ENCODE measurements around the gene PORCN. TPM values are rescaled to one million over a fixed set of nuclear protein-coding genes. Genes with fewer than 3 reads are reported as not detected.

Gene PORCN
- total RNA-seq, 1 experiment from 2014 or later: 12.6 TPM

- no peak overlapping the region for H3K4me3 Mint-ChIP-seq
- no peak overlapping the region for H3K27ac ChIP-seq (ENCODE audit: insufficient read length, low read depth, low read length)
- no peak overlapping the region for H2BK20ac ChIP-seq (ENCODE audit: low read depth, low read length, poor library complexity, severe bottlenecking)
- H4K20me1 ChIP-seq (ENCODE audit: control insufficient read depth, insufficient read depth, insufficient read length): no peaks in the 10 kb centered on the region
- H3K4me1 Mint-ChIP-seq: 0 out of 4 replicates have a peak, but pooled peaks cover 0 to 2% of the 10 kb centered on the region in 2 experiments
- H3K9me3 ChIP-seq (ENCODE audit: control insufficient read depth, low read depth, low read length): peaks cover 37% of the 10 kb centered on the region
- H3K9me3 Mint-ChIP-seq: peaks cover 73 to 80% of the 10 kb centered on the region in 2 experiments
- no peak overlapping the region for H3K4me2 ChIP-seq (ENCODE audit: insufficient read depth, insufficient read length, low read length)
- H3K56ac ChIP-seq (ENCODE audit: insufficient read length, low read depth, low read length): no peak overlapping the region
- H2BK15ac ChIP-seq (ENCODE audit: low read depth, low read length): no peak overlapping the region
- H3K23ac ChIP-seq (ENCODE audit: insufficient read length, low read depth, low read length): no peak overlapping the region
- no peak overlapping the region for H3T11ph ChIP-seq (ENCODE audit: low read length)
- H2BK5ac ChIP-seq (ENCODE audit: insufficient read length, low read length): no peak overlapping the region
- no peak overlapping the region for H3K4ac ChIP-seq (ENCODE audit: low read depth, low read length)
- H4K5ac ChIP-seq (ENCODE audit: insufficient read length, low read depth, low read length): no peak overlapping the region
- no peak overlapping the region for H3K18ac ChIP-seq (ENCODE audit: insufficient read length, low read depth, low read length)
- TF ChIP-seq, protein P1, sequence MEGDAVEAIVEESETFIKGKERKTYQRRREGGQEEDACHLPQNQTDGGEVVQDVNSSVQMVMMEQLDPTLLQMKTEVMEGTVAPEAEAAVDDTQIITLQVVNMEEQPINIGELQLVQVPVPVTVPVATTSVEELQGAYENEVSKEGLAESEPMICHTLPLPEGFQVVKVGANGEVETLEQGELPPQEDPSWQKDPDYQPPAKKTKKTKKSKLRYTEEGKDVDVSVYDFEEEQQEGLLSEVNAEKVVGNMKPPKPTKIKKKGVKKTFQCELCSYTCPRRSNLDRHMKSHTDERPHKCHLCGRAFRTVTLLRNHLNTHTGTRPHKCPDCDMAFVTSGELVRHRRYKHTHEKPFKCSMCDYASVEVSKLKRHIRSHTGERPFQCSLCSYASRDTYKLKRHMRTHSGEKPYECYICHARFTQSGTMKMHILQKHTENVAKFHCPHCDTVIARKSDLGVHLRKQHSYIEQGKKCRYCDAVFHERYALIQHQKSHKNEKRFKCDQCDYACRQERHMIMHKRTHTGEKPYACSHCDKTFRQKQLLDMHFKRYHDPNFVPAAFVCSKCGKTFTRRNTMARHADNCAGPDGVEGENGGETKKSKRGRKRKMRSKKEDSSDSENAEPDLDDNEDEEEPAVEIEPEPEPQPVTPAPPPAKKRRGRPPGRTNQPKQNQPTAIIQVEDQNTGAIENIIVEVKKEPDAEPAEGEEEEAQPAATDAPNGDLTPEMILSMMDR (conservative IDR thresholded peaks at IDR 0.05): no peak
- H3K79me1 ChIP-seq (ENCODE audit: insufficient read depth, low read depth, low read length, poor library complexity, severe bottlenecking): no peaks in the 10 kb centered on the region
- no peak overlapping the region for H3K9ac ChIP-seq (ENCODE audit: extremely low read depth, insufficient read length, low read length)
- no peak overlapping the region for H2AK5ac ChIP-seq (ENCODE audit: insufficient read length, low read length)
- peaks cover 5 to 10% (median 10%) of the 10 kb centered on the region in 3 experiments for H3K36me3 Mint-ChIP-seq (ENCODE audit: insufficient read depth in 1 of 3, low read depth in 3 of 3)
- no peaks in the 10 kb centered on the region for H3K79me2 ChIP-seq (ENCODE audit: insufficient read depth, low read length)
- H2AFZ ChIP-seq (ENCODE audit: low read length): no peak overlapping the region
- H3K27ac Mint-ChIP-seq: no peak overlapping the region
- H2BK120ac ChIP-seq (ENCODE audit: low read depth, low read length, poor library complexity, severe bottlenecking): no peak overlapping the region
- H3K14ac ChIP-seq (ENCODE audit: insufficient read depth, low read length): no peak overlapping the region
- H2BK12ac ChIP-seq (ENCODE audit: insufficient read length, low read depth, low read length): no peak overlapping the region
- no peaks in the 10 kb centered on the region for H3K4me1 ChIP-seq (ENCODE audit: insufficient read depth, low read length)
- no peaks in the 10 kb centered on the region for H3K27me3 ChIP-seq (ENCODE audit: insufficient read depth, low read length)
- peaks cover 3% of the 10 kb centered on the region for H3K27me3 Mint-ChIP-seq (ENCODE audit: low read depth)
- WGBS (ENCODE audit: extremely low coverage, insufficient read length, low lambda C conversion rate): no CpG with 5 or more reads among the region's 9 CpGs
- no peak for DNase-seq
- H4K91ac ChIP-seq (ENCODE audit: insufficient read length, low read depth, low read length): no peak overlapping the region
- H3K23me2 ChIP-seq (ENCODE audit: insufficient read length, low read depth, low read length, poor library complexity, severe bottlenecking): no peaks in the 10 kb centered on the region
- no peak overlapping the region for H4K8ac ChIP-seq (replicated peaks; ENCODE audit: insufficient read length, low read depth, low read length)
Observed at GRCh38 chrX:48491809-48492208, 17.0 kb upstream of the PORCN start.

Measured in H9 (cell line).